DOHH2 (cell line): ENCODE results near the gene TMEM183A.

Experiments used
- H3F3A ChIP-seq: fragments of 200-600 bp; sonication (generic), shearing (Covaris generic); 2 replicates; pipeline ENCODE4 v1.6.0; 2016; ENCODE audit warnings: antibody characterized with exemption, mild to moderate bottlenecking; ENCODE audit not compliant: control insufficient read depth, insufficient read depth
- H3K27ac ChIP-seq: fragments of 200-600 bp; sonication (generic); 2 replicates; pipeline ENCODE4 v1.5.1; 2014; ENCODE audit warnings: low read depth, mild to moderate bottlenecking, low read length, moderate library complexity
- H3K27me3 ChIP-seq: fragments of 200-600 bp; sonication (generic); 2 replicates; pipeline ENCODE4 v1.6.1; 2014; ENCODE audit warnings: mild to moderate bottlenecking, low read length, mixed read lengths; ENCODE audit not compliant: control insufficient read depth
- H3K36me3 ChIP-seq: fragments of 200-600 bp; sonication (generic); 2 replicates; pipeline ENCODE4 v1.6.1; 2014; ENCODE audit warnings: mild to moderate bottlenecking, low read length, moderate library complexity, mixed read lengths; ENCODE audit not compliant: control insufficient read depth
- H3K4me1 ChIP-seq: fragments of 200-600 bp; sonication (generic); 2 replicates; pipeline ENCODE4 v1.6.1; 2014; ENCODE audit warnings: mild to moderate bottlenecking, low read length, mixed read lengths; ENCODE audit not compliant: control insufficient read depth
- H3K4me2 ChIP-seq: fragments of 200-600 bp; sonication (generic); 2 replicates; pipeline ENCODE4 v1.6.0; 2014; ENCODE audit warnings: mild to moderate bottlenecking, low read length, moderate library complexity
- H3K4me3 ChIP-seq: fragments of 200-600 bp; sonication (generic); 2 replicates; pipeline ENCODE4 v1.5.1; 2014; ENCODE audit warnings: mild to moderate bottlenecking, low read length, mixed read lengths
- H3K79me2 ChIP-seq: fragments of 200-600 bp; sonication (generic); 2 replicates; pipeline ENCODE4 v1.6.1; 2014; ENCODE audit warnings: mild to moderate bottlenecking, low read length, mixed read lengths; ENCODE audit not compliant: control insufficient read depth
- H3K9me2 ChIP-seq: fragments of 200-600 bp; sonication (generic); replicated peaks from 2 replicates; pipeline ENCODE4 v1.6.1; 2014; ENCODE audit warnings: mild to moderate bottlenecking, low read length, mixed read lengths; ENCODE audit not compliant: control insufficient read depth
- H3K9me3 ChIP-seq: fragments of 200-600 bp; sonication (generic); 2 replicates; pipeline ENCODE4 v1.6.1; 2014; ENCODE audit warnings: antibody characterized with exemption, low read length, mixed read lengths; ENCODE audit not compliant: control insufficient read depth, insufficient read depth
- H4K20me1 ChIP-seq: fragments of 200-600 bp; sonication (generic); 2 replicates; pipeline ENCODE4 v1.6.0; 2014; ENCODE audit warnings: low read depth, mild to moderate bottlenecking, antibody characterized with exemption, low read length, moderate library complexity; ENCODE audit not compliant: control insufficient read depth, insufficient read depth
- CTCF ChIP-seq: fragments of 200-600 bp; sonication (generic); IDR thresholded peaks from one replicate; pipeline ENCODE4 v1.5.1; 2014; ENCODE audit warnings: antibody characterized with exemption, mild to moderate bottlenecking, low read depth, low read length; ENCODE audit not compliant: poor library complexity, severe bottlenecking
- EZH2phosphoT487 ChIP-seq: fragments of 200-600 bp; sonication (generic); IDR thresholded peaks from 2 replicates; pipeline ENCODE4 v1.6.1; 2017; ENCODE audit warnings: borderline replicate concordance, mild to moderate bottlenecking, antibody characterized with exemption, low read length, moderate library complexity, mixed read lengths

TMEM183A gene

DNA sequence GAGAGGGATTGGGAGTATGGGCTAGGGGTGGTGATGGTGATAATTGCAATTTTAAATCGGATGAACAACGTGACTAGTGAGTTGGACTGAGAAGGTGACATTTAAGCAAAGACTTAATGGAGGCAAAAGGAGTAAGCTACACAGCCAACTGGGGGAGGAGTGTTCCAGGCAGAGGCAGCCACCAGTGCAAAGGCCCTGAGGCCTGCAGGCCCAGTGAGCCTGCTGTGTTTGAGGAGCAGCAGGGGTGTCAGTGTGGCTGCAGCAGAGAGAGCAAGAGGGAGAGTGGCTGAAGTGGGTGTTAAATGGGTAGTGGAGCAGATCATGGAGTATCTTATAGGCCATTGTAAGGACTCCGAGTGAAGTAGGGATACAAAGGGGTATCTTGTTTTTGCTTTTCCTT is 59.8 kb downstream of the TMEM183A start:
- Histone ChIP-seq H3K4me1 (peaks cover 8% of the 10 kb centered on the region), H3K27ac (no peak overlapping the region), H3K4me2 (no peak overlapping the region), H3K4me3 (no peak overlapping the region), H3K27me3 (peaks cover 4% of the 10 kb centered on the region; the same call in 1 of the 2 replicates), H3K36me3 (no peaks in the 10 kb centered on the region), H3K79me2 (no peaks in the 10 kb centered on the region), H4K20me1 (no peaks in the 10 kb centered on the region), H3F3A (no peaks in the 10 kb centered on the region), H3K9me2 (no peaks in the 10 kb centered on the region), H3K9me3 (no peaks in the 10 kb centered on the region)
- no peak for TF ChIP-seq CTCF
- no peak for TF ChIP-seq EZH2phosphoT487

DNA sequence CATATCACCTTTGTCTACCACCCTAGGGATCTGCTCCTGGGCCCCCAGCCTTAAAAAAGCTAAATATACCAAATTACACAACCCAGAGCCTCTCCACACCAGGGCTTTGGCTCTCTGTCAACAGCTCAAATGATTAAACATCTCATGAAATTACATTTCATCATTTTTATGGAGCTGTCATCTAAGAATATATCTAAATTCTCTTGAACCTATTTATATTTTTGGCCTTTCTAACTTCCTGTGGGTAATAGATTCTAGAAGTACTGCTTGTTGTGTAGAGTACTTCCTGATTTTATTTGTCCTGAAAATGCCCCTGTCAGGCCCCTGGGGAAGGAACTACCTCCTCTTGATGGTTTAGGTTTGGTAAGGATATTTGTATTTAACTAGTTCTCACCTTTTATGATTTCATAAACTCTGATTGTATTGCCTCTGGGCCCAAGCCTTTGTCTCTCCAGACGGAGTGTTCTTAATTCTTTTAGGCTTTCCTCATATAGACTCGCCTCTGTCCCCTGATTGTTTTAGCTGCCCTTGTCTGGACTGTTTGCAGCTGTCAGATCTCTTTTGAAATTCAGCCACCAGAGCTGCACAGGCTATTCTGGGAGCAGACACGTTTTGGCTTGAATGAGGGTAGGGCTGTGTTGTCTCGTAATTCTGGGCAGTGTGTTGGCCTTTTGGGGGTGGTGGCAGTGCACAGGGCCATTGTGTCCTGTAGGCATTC is 62.0 kb downstream of the TMEM183A start:
- Histone ChIP-seq H3K4me2 (no peak overlapping the region), H3K36me3 (no peaks in the 10 kb centered on the region), H3K27me3 (peaks cover 9% of the 10 kb centered on the region), H4K20me1 (no peaks in the 10 kb centered on the region), H3K9me3 (no peaks in the 10 kb centered on the region), H3K4me3 (no peak overlapping the region), H3K9me2 (no peaks in the 10 kb centered on the region), H3K27ac (no peak overlapping the region), H3K79me2 (no peaks in the 10 kb centered on the region), H3K4me1 (peaks cover 8% of the 10 kb centered on the region), H3F3A (no peaks in the 10 kb centered on the region)
- TF ChIP-seq EZH2phosphoT487 (no peak), CTCF (no peak)

- Histone ChIP-seq H3K9me3 (no peaks in the 10 kb centered on the region), H3F3A (no peaks in the 10 kb centered on the region), H3K4me2 (no peak overlapping the region), H3K27ac (no peak overlapping the region), H3K9me2 (no peaks in the 10 kb centered on the region), H3K79me2 (no peaks in the 10 kb centered on the region), H3K4me1 (peaks cover 8% of the 10 kb centered on the region), H3K4me3 (no peak overlapping the region), H3K27me3 (peaks cover 19% of the 10 kb centered on the region), H3K36me3 (no peaks in the 10 kb centered on the region), H4K20me1 (no peaks in the 10 kb centered on the region)
- TF ChIP-seq EZH2phosphoT487: no peak
- TF ChIP-seq CTCF: no peak
These were observed 64.9 kb downstream of the TMEM183A start for GRCh38 chr1:203072002-203072602.
